Astrocyte of the cerebellum (primary cell): ENCODE data around the gene ESYT2.
A peak's percentile ranks its signal among the peaks of the same experiment; 100 is the strongest.

Experiments
- DNase-seq: peaks from one replicate; pipeline ENCODE4 v3.0.0-alpha.2; 2011; ENCODE audit warnings: low read depth
- H3K4me3 ChIP-seq: 2 replicates; pipeline ENCODE4 v1.5.1; 2011; ENCODE audit warnings: mild to moderate bottlenecking, low read depth, low read length, moderate library complexity
- in situ Hi-C: cut with HindIII; loops from 2 replicates; pipeline ENCODE4 v1.10.0; 2017; ENCODE audit warnings: low sequenced_read_pairs
- TF ChIP-seq, protein P1 (sequence below): IDR thresholded peaks from 2 replicates; pipeline ENCODE4 v1.5.1; 2012; ENCODE audit warnings: low read length, low read depth, moderate library complexity, mild to moderate bottlenecking; ENCODE audit errors: missing control alignments

The ESYT2 gene

DNA sequence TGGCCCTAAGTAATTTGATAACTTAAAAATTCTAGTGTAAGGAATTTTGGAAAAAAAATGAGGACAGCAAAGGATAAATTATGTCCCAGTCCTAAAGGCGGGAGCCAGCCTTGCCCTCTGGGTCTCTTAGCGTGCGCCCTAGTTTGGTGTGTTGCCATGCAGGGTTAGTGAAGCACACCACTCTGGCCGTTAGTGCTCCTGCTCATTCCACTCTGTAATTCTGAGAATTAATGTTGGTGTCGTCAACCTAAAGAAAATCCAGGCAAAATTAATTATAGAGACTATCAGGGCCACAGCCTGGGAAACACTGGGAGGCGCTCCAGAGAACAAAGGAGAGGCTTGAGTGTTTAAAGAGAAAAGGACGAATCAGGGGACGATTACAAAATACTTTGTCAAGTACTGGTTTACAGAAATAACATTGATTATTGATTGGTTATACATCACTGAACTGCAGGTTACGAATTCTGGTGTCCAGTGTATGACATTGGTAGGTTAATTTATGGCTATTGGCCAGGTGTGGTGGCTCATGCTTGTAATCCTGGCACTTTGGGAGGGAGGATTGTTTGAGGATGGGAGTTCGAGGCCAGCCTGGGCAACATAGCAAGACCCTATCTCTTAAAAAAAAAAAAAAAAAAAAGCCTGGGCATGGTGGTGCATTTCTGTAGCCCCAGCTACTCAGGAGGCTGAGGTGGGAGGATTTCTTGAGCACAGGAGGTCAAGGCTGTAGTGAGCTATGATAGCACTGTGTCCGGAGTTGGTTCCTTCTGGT, 32.8 kb upstream of the ESYT2 start:
- in situ Hi-C loops, result no loop called here
- TF ChIP-seq, protein P1, sequence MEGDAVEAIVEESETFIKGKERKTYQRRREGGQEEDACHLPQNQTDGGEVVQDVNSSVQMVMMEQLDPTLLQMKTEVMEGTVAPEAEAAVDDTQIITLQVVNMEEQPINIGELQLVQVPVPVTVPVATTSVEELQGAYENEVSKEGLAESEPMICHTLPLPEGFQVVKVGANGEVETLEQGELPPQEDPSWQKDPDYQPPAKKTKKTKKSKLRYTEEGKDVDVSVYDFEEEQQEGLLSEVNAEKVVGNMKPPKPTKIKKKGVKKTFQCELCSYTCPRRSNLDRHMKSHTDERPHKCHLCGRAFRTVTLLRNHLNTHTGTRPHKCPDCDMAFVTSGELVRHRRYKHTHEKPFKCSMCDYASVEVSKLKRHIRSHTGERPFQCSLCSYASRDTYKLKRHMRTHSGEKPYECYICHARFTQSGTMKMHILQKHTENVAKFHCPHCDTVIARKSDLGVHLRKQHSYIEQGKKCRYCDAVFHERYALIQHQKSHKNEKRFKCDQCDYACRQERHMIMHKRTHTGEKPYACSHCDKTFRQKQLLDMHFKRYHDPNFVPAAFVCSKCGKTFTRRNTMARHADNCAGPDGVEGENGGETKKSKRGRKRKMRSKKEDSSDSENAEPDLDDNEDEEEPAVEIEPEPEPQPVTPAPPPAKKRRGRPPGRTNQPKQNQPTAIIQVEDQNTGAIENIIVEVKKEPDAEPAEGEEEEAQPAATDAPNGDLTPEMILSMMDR, result no peak
- no peak overlapping the region for H3K4me3 ChIP-seq
- DNase-seq, result no peak

DNA sequence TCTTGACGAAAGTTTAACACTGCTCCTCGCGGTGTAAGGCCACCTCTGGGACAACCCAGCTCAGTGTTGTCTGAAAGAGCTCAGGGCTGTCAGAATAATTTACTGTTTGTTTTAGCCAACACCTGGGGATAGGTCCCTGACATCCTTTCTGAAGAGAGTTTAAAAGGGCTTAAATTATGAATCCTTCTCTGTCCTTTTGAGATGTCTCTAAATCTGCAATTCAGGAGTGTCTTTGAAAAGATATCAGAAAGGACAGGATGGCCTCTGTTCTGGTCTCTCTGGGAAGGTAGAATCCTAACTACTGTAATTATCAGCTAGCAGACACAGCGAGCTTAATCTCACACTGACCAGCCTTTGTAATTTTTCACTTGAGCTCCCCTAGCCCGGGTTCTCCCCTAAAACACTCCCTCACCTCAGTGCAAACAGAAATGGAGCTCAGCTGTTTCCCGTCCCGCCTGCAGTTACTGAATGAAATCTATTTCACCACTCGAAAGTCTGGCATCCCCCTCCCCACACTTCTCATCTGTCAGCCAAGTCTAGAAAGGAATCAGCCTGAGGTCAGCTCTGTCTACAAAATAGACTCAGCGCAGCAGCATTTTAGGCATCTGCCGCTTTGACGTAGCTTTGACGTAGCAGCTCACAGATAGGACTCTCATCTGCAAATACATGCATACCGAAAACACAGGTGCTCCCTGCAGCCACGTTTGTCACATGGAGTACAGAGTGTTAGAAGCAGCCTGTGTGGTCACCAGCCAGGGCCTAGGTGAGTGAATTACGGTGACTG, 31.9 kb upstream of the ESYT2 start:
- in situ Hi-C loops, result no loop called here
- no peak overlapping the region for H3K4me3 ChIP-seq
- DNase-seq, result no peak
- TF ChIP-seq, protein P1, result no peak

DNA sequence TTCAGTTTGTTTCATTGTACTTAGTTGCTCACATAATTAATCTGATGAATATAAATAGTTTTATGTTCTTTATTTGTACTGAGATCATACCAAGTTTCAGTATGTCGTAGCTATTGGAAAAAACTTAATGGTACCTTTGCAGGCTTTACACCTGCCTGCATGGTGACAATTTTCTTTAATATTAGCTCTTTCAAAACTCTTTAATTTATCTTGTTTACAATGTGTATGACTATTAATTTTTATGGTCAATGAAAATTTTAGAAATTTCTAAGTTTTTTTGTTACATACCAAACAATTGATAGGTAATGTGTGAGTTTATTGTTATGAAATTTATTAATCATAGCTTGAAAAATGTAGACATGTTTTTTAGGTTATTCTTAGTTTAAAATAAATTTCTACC, 31.1 kb upstream of the ESYT2 start:
- no peak overlapping the region for H3K4me3 ChIP-seq
- in situ Hi-C loops, result no loop called here
- no peak for DNase-seq
- TF ChIP-seq, protein P1, result no peak

DNA sequence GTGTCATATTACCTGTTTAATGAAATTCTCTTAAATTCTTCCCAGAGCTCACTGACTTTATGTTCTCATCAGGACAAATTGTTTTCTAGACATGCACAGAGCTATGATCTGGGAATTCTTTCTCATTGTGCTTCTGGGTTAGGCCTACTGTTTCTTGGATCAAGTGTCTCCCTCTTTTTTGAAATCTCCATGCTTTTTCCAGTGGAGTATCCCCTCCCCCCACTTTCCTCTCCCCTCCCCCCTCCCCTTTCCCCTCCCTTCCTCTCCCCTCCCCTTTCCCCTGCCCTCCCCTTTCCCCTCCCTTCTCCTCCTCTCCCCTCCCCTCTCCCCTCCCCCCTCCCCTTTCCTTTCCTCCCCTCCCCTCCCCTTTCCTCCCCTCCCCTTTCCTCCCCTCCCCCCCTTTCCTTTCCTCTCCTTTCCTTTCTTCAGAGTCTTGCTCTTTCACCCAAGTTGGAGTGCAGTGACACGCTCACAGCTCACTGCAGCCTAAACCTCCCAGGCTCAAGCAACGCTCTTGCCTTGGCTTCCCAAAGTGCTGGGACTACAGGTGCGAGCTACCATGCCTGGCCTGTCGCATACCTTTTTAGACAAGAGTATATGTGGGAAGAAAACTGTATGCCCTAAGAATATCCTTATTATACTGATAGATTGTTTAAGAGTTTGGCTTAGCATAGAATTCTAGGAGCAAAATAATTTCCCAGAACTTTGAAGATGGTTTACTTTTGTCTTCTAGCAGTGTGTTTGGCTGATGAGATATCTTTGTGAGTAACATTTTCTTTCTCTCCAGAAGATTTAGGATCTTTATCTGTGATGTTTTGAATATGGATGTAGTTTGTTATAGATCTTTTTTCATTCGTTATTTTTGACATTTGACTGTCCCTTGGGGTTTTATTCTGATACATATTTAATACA, 29.5 kb upstream of the ESYT2 start:
- in situ Hi-C loops, result no loop called here
- no peak for DNase-seq
- H3K4me3 ChIP-seq, result no peak overlapping the region
- TF ChIP-seq, protein P1, result no peak

DNA sequence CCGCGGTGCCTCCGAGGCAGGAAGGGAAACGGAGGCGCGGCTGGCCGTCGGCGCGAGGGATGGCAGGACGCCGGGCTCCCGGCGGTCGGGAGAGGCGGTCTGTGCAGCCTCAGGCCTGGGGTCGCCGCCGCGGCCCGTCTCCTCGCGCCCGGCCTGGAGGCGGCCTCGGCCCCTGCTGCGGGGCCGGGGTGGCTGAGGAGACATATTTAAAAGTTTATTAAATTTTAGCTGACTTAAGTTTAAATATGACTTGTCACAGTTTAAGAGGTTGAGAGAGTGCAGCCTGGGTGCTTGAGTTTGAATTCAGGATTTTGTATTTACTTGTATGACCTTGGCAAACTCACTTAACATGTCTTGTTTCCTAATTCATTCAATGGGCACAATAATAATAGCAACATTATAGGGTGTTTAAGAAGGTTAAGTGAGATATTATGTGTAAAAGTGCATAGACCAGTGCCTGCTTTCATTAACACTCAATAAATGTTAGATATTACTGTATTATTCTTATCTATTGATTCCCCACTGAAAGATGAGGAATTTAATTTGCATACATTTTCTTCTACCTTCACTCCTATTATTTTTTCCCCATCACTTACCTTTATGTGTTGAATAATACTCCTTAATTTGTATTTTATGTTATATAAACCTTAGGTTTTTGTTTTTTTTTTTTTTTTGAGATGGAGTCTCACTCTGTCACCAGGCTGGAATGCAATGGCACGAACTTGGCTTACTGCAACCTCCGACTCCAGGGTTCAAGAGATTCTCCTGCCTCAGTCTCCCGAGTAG, 27.8 kb upstream of the ESYT2 start:
- TF ChIP-seq, protein P1, result no peak

More for the DNA sequence above, 27.8 kb upstream of the ESYT2 start:
- no peak for DNase-seq
- peak overlapping the region; percentile 61 for H3K4me3 ChIP-seq
- in situ Hi-C loops, result no loop called here
